Thoracic aorta (tissue), 2 donors: ENCODE data around the gene ESYT2. TPM values are rescaled to one million over a fixed set of nuclear protein-coding genes. Genes with fewer than 3 reads are reported as not detected.

ENCODE experiments used
- ATAC-seq: fragments of 150-250 bp; one replicate; pipeline ENCODE4 v1.8.0; 2017; ENCODE audit warnings: low read depth; ENCODE audit not compliant: insufficient number of reproducible peaks, low FRiP score
- DNase-seq: peaks from one replicate; pipeline ENCODE4 v3.0.0-alpha.2; 2020; ENCODE audit warnings: low spot score
- H3K27ac ChIP-seq, 2 donors: fragments of 200-600 bp; sonication (generic); 1 replicate in 1 of 2; 2 replicates in 1 of 2; pipeline ENCODE4 v1.5.1; 2016; ENCODE audit warnings: mild to moderate bottlenecking in 2 of 2, moderate library complexity in 2 of 2
- H3K27me3 ChIP-seq: fragments of 200-600 bp; sonication (generic); replicated peaks from 2 replicates; pipeline ENCODE4 v1.6.0; 2016; ENCODE audit warnings: mild to moderate bottlenecking; ENCODE audit not compliant: insufficient read depth
- H3K36me3 ChIP-seq: fragments of 200-600 bp; sonication (generic); one replicate; pipeline ENCODE4 v1.5.1; 2016
- H3K4me1 ChIP-seq, 2 donors: fragments of 200-600 bp; sonication (generic); 1 replicate in 1 of 2; 2 replicates in 1 of 2; pipeline versions ENCODE4 v1.5.1 to v1.6.0; 2016; ENCODE audit warnings: low read depth in 2 of 2, mild to moderate bottlenecking in 1 of 2; ENCODE audit not compliant: control insufficient read depth in 1 of 2
- H3K4me3 ChIP-seq: fragments of 200-600 bp; sonication (generic); 2 replicates; pipeline ENCODE4 v1.5.1; 2016; ENCODE audit warnings: mild to moderate bottlenecking
- H3K9me3 ChIP-seq: fragments of 200-600 bp; sonication (generic); 2 replicates; pipeline ENCODE4 v1.5.1; 2016
- CTCF ChIP-seq: fragments of 200-600 bp; sonication (generic); IDR thresholded peaks from one replicate; pipeline ENCODE4 v1.5.1; 2019; ENCODE audit warnings: antibody characterized with exemption
- total RNA-seq, 2 donors: library from RNA; depleted of rRNA; stranded (reverse); fragments of >200 nt; gene quantifications; one replicate each; pipeline versions ENCODE4 v1.1.0 to v1.2.3, GENCODE V29; 2016

The ESYT2 gene
- total RNA-seq, 2 donors from 2014 or later, result 196 to 218 TPM

GRCh38 chr7:158802535-158803366, 26.6 kb downstream of the ESYT2 start:
- no peaks in the 10 kb centered on the region for H3K27me3 ChIP-seq
- no peaks in the 10 kb centered on the region for H3K9me3 ChIP-seq
- H3K27ac ChIP-seq, result peak overlapping the region; percentile 50 to 63
- no peak for TF ChIP-seq CTCF
- H3K36me3 ChIP-seq, result no peaks in the 10 kb centered on the region
- DNase-seq, result no peak
- no peak overlapping the region for H3K4me3 ChIP-seq
- peak; percentile 51 for ATAC-seq
- peaks cover 22 to 44% of the 10 kb centered on the region in 2 donors for H3K4me1 ChIP-seq

GRCh38 chr7:158798741-158799140, 30.6 kb downstream of the ESYT2 start:
- DNase-seq, result no peak
- no peaks in the 10 kb centered on the region for H3K9me3 ChIP-seq
- no peaks in the 10 kb centered on the region for H3K27me3 ChIP-seq
- no peak for ATAC-seq
- H3K27ac ChIP-seq, result no peak overlapping the region
- H3K4me1 ChIP-seq, result peaks cover 22 to 44% of the 10 kb centered on the region in 2 donors
- no peak overlapping the region for H3K4me3 ChIP-seq
- no peak for TF ChIP-seq CTCF
- peaks cover 20% of the 10 kb centered on the region for H3K36me3 ChIP-seq

- ATAC-seq, result no peak
- H3K4me1 ChIP-seq, result peaks cover 9 to 28% of the 10 kb centered on the region in 2 donors
- peaks cover 23% of the 10 kb centered on the region for H3K36me3 ChIP-seq
- no peak overlapping the region for H3K4me3 ChIP-seq
- TF ChIP-seq CTCF, result no peak
- no peak for DNase-seq
- H3K27me3 ChIP-seq, result no peaks in the 10 kb centered on the region
- H3K27ac ChIP-seq, result no peak overlapping the region
- no peaks in the 10 kb centered on the region for H3K9me3 ChIP-seq
Observed at GRCh38 chr7:158796667-158797066, 32.6 kb downstream of the ESYT2 start.

- Histone ChIP-seq H3K27me3 (no peaks in the 10 kb centered on the region), H3K4me1 (peaks cover 4 to 17% of the 10 kb centered on the region in 2 donors), H3K9me3 (no peaks in the 10 kb centered on the region), H3K36me3 (peaks cover 34% of the 10 kb centered on the region), H3K27ac (no peak overlapping the region), H3K4me3 (no peak overlapping the region)
- DNase-seq (no peak), ATAC-seq (no peak)
- no peak for TF ChIP-seq CTCF
Observed at GRCh38 chr7:158795272-158795671, 34.0 kb downstream of the ESYT2 start.

GRCh38 chr7:158791107-158791506, 38.2 kb downstream of the ESYT2 start:
- H3K9me3 ChIP-seq, result no peaks in the 10 kb centered on the region
- DNase-seq (no peak), ATAC-seq (no peak)
- TF ChIP-seq CTCF, result no peak
- H3K27me3 ChIP-seq, result no peaks in the 10 kb centered on the region
- no peak overlapping the region for H3K4me3 ChIP-seq
- peaks cover 34% of the 10 kb centered on the region for H3K36me3 ChIP-seq
- H3K27ac ChIP-seq, result no peak overlapping the region
- H3K4me1 ChIP-seq, result peaks cover 14 to 33% of the 10 kb centered on the region in 2 donors
